ENCODE measurements around the gene PEX6.

PEX6 gene

GRCh38 chr6:43020052-43020705 is 41.2 kb upstream of the PEX6 start:
- Histone ChIP-seq H3K27me3 (ENCODE audit: insufficient read depth, low read length, poor library complexity) (no peaks in the 10 kb centered on the region), H2AK5ac (ENCODE audit: low read length) (no peak overlapping the region), H3K4me3 (ENCODE audit: low read length) (no peak overlapping the region), H3K4me2 (ENCODE audit: low read length) (no peak overlapping the region), H3K79me1 (ENCODE audit: low read length) (peaks cover 23% of the 10 kb centered on the region), H3K79me2 (ENCODE audit: control insufficient read depth, insufficient read depth, low read length) (peaks cover 27% of the 10 kb centered on the region), H4K5ac (ENCODE audit: low read length) (no peak overlapping the region), H4K8ac (ENCODE audit: low read depth, low read length) (no peak overlapping the region), H3K23ac (ENCODE audit: low read length) (no peak overlapping the region), H3K4ac (ENCODE audit: low read depth, low read length) (no peak overlapping the region), H3K27ac (ENCODE audit: low read depth, low read length) (no peak overlapping the region), H2BK5ac (ENCODE audit: low read length) (no peak overlapping the region), H2BK15ac (replicated peaks; ENCODE audit: low read depth) (no peak overlapping the region), H3K4me1 (ENCODE audit: control insufficient read depth, low read depth, low read length) (peaks cover 2% of the 10 kb centered on the region), H2BK120ac (ENCODE audit: low read depth, low read length) (no peak overlapping the region), H3K9ac (ENCODE audit: low read length) (peak overlapping the region; percentile 100), H3K56ac (ENCODE audit: low read length) (no peak overlapping the region), H3K36me3 (ENCODE audit: control insufficient read depth, insufficient read depth, low read length) (peaks cover 18% of the 10 kb centered on the region), H3K18ac (ENCODE audit: low read length) (no peak overlapping the region)
- DNase-seq: no peak
- WGBS (ENCODE audit: extremely low coverage, insufficient coverage, low lambda C conversion rate): no CpG with 5 or more reads among the region's 3 CpGs

DNA sequence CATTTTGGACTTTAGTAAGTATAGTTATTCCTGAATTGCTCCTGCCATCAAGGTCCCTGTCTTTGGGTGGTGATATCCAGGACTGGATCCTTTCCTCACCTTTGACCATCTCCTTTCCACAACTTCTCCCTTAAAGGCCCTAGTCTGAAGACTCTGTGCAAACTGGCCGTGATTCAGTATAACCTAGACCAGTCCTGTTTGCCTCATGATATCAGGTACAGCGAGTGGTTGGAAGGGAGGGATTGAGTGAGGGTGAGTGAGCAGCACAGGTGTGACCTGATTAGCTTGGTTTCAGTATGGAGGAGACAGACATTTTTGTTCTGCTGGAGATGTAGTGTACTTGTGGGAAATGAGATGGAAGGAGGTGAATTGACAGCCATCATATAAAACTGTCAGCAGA is 40.2 kb upstream of the PEX6 start:
- peaks cover 11% of the 10 kb centered on the region for H3K36me3 ChIP-seq (ENCODE audit: control insufficient read depth, insufficient read depth, low read length)
- H3K56ac ChIP-seq (ENCODE audit: low read length): no peak overlapping the region
- no peak overlapping the region for H2BK120ac ChIP-seq (ENCODE audit: low read depth, low read length)
- no peak overlapping the region for H3K4ac ChIP-seq (ENCODE audit: low read depth, low read length)
- no peak for DNase-seq
- H3K4me2 ChIP-seq (ENCODE audit: low read length): no peak overlapping the region
- no peak overlapping the region for H4K8ac ChIP-seq (ENCODE audit: low read depth, low read length)
- no peak overlapping the region for H2BK15ac ChIP-seq (replicated peaks; ENCODE audit: low read depth)
- peaks cover 29% of the 10 kb centered on the region for H3K79me2 ChIP-seq (ENCODE audit: control insufficient read depth, insufficient read depth, low read length)
- no peak overlapping the region for H4K5ac ChIP-seq (ENCODE audit: low read length)
- H3K9ac ChIP-seq (ENCODE audit: low read length): no peak overlapping the region
- H3K4me3 ChIP-seq (ENCODE audit: low read length): no peak overlapping the region
- no peak overlapping the region for H3K27ac ChIP-seq (ENCODE audit: low read depth, low read length)
- no peak overlapping the region for H2AK5ac ChIP-seq (ENCODE audit: low read length)
- H3K4me1 ChIP-seq (ENCODE audit: control insufficient read depth, low read depth, low read length): peaks cover 2% of the 10 kb centered on the region
- no peak overlapping the region for H3K23ac ChIP-seq (ENCODE audit: low read length)
- no peak overlapping the region for H2BK5ac ChIP-seq (ENCODE audit: low read length)
- H3K18ac ChIP-seq (ENCODE audit: low read length): no peak overlapping the region
- WGBS (ENCODE audit: extremely low coverage, insufficient coverage, low lambda C conversion rate): no CpG with 5 or more reads among the region's 2 CpGs
- H3K27me3 ChIP-seq (ENCODE audit: insufficient read depth, low read length, poor library complexity): no peaks in the 10 kb centered on the region
- peaks cover 16% of the 10 kb centered on the region for H3K79me1 ChIP-seq (ENCODE audit: low read length)

GRCh38 chr6:43016943-43017334 is 38.0 kb upstream of the PEX6 start:
- no peak overlapping the region for H2BK15ac ChIP-seq (replicated peaks; ENCODE audit: low read depth)
- no peak overlapping the region for H3K4ac ChIP-seq (ENCODE audit: low read depth, low read length)
- no CpG with 5 or more reads among the region's 12 CpGs for WGBS (ENCODE audit: extremely low coverage, insufficient coverage, low lambda C conversion rate)
- no peak overlapping the region for H2AK5ac ChIP-seq (ENCODE audit: low read length)
- H3K27ac ChIP-seq (ENCODE audit: low read depth, low read length): no peak overlapping the region
- no peak overlapping the region for H3K56ac ChIP-seq (ENCODE audit: low read length)
- H3K9ac ChIP-seq (ENCODE audit: low read length): no peak overlapping the region
- no peak overlapping the region for H3K4me3 ChIP-seq (ENCODE audit: low read length)
- DNase-seq: no peak
- H4K8ac ChIP-seq (ENCODE audit: low read depth, low read length): no peak overlapping the region
- no peak overlapping the region for H4K5ac ChIP-seq (ENCODE audit: low read length)
- H3K79me2 ChIP-seq (ENCODE audit: control insufficient read depth, insufficient read depth, low read length): peaks cover 23% of the 10 kb centered on the region
- peaks cover 18% of the 10 kb centered on the region for H3K79me1 ChIP-seq (ENCODE audit: low read length)
- peaks cover 7% of the 10 kb centered on the region for H3K4me1 ChIP-seq (ENCODE audit: control insufficient read depth, low read depth, low read length)
- no peak overlapping the region for H3K18ac ChIP-seq (ENCODE audit: low read length)
- peak overlapping the region; percentile 57 for H3K23ac ChIP-seq (ENCODE audit: low read length)
- no peak overlapping the region for H3K4me2 ChIP-seq (ENCODE audit: low read length)
- H3K27me3 ChIP-seq (ENCODE audit: insufficient read depth, low read length, poor library complexity): no peaks in the 10 kb centered on the region
- H2BK120ac ChIP-seq (ENCODE audit: low read depth, low read length): no peak overlapping the region
- peaks cover 11% of the 10 kb centered on the region for H3K36me3 ChIP-seq (ENCODE audit: control insufficient read depth, insufficient read depth, low read length)
- no peak overlapping the region for H2BK5ac ChIP-seq (ENCODE audit: low read length)

GRCh38 chr6:43016176-43016942 is 37.4 kb upstream of the PEX6 start:
- Histone ChIP-seq H3K4ac (ENCODE audit: low read depth, low read length) (no peak overlapping the region), H3K27ac (ENCODE audit: low read depth, low read length) (no peak overlapping the region), H3K79me2 (ENCODE audit: control insufficient read depth, insufficient read depth, low read length) (peaks cover 21% of the 10 kb centered on the region), H2AK5ac (ENCODE audit: low read length) (no peak overlapping the region), H3K18ac (ENCODE audit: low read length) (no peak overlapping the region), H3K36me3 (ENCODE audit: control insufficient read depth, insufficient read depth, low read length) (peaks cover 12% of the 10 kb centered on the region), H3K4me2 (ENCODE audit: low read length) (no peak overlapping the region), H3K56ac (ENCODE audit: low read length) (no peak overlapping the region), H3K9ac (ENCODE audit: low read length) (no peak overlapping the region), H3K4me3 (ENCODE audit: low read length) (no peak overlapping the region), H3K79me1 (ENCODE audit: low read length) (peaks cover 18% of the 10 kb centered on the region), H2BK15ac (replicated peaks; ENCODE audit: low read depth) (no peak overlapping the region), H3K27me3 (ENCODE audit: insufficient read depth, low read length, poor library complexity) (no peaks in the 10 kb centered on the region), H3K4me1 (ENCODE audit: control insufficient read depth, low read depth, low read length) (peaks cover 7% of the 10 kb centered on the region), H4K8ac (ENCODE audit: low read depth, low read length) (no peak overlapping the region), H2BK5ac (ENCODE audit: low read length) (no peak overlapping the region), H3K23ac (ENCODE audit: low read length) (peak overlapping the region; percentile 57), H4K5ac (ENCODE audit: low read length) (no peak overlapping the region), H2BK120ac (ENCODE audit: low read depth, low read length) (no peak overlapping the region)
- DNase-seq: peak; percentile 9
- WGBS (ENCODE audit: extremely low coverage, insufficient coverage, low lambda C conversion rate): no CpG with 5 or more reads among the region's 7 CpGs

DNA sequence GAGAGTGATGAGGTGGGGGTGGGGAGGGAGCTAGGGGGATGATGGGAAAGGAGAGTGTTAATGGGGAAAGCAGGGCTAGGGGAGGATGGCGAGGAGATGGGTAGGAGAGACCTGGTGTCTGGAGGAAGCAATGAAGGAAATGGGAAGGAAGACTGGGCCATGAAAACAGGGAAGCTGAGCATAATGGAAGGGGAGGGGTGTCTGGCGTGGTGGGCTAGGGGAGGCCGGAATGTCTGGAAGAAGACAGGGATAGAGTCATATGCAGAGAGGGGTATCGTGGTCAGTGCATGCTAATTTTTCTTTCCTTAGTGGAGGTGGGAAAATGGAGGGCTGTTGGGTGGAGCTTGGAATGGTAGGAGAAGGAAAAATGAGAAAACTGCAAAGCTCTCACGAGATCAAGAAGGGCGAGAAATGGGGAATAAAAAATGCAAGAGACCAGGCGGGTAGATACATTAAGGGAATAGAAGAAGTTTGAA is 35.5 kb upstream of the PEX6 start:
- peak overlapping the region; percentile 48 for H3K27ac ChIP-seq (ENCODE audit: low read depth, low read length)
- H3K36me3 ChIP-seq (ENCODE audit: control insufficient read depth, insufficient read depth, low read length): peaks cover 20% of the 10 kb centered on the region
- no peaks in the 10 kb centered on the region for H3K27me3 ChIP-seq (ENCODE audit: insufficient read depth, low read length, poor library complexity)
- H2AK5ac ChIP-seq (ENCODE audit: low read length): peak overlapping the region; percentile 88
- DNase-seq: no peak
- peaks cover 18% of the 10 kb centered on the region for H3K79me1 ChIP-seq (ENCODE audit: low read length)
- no peak overlapping the region for H2BK120ac ChIP-seq (ENCODE audit: low read depth, low read length)
- H3K23ac ChIP-seq (ENCODE audit: low read length): peak overlapping the region; percentile 83
- H2BK15ac ChIP-seq (replicated peaks; ENCODE audit: low read depth): no peak overlapping the region
- peaks cover 6% of the 10 kb centered on the region for H3K4me1 ChIP-seq (ENCODE audit: control insufficient read depth, low read depth, low read length)
- H4K8ac ChIP-seq (ENCODE audit: low read depth, low read length): no peak overlapping the region
- H3K4me2 ChIP-seq (ENCODE audit: low read length): peak overlapping the region; percentile 97
- WGBS (ENCODE audit: extremely low coverage, insufficient coverage, low lambda C conversion rate): no CpG with 5 or more reads among the region's 7 CpGs
- H2BK5ac ChIP-seq (ENCODE audit: low read length): peak overlapping the region; percentile 56
- H3K4ac ChIP-seq (ENCODE audit: low read depth, low read length): no peak overlapping the region
- H3K79me2 ChIP-seq (ENCODE audit: control insufficient read depth, insufficient read depth, low read length): peaks cover 21% of the 10 kb centered on the region
- peak overlapping the region; percentile 4 for H3K18ac ChIP-seq (ENCODE audit: low read length)
- peak overlapping the region; percentile 93 for H3K9ac ChIP-seq (ENCODE audit: low read length)
- peak overlapping the region; percentile 88 for H3K4me3 ChIP-seq (ENCODE audit: low read length)
- H3K56ac ChIP-seq (ENCODE audit: low read length): peak overlapping the region; percentile 96
- no peak overlapping the region for H4K5ac ChIP-seq (ENCODE audit: low read length)
